Head of caudate nucleus (tissue), 42 donors: ENCODE measurements around the gene TRAF7.
A peak's percentile ranks its signal among the peaks of the same experiment; 100 is the strongest.

ENCODE experiments used
- DNase-seq, 42 donors: peaks; one replicate each; pipeline versions ENCODE4 v3.0.0 to v3.0.0-alpha.2; 2020 to 2021; ENCODE audit warnings: mixed read lengths in 7 of 42
- intact Hi-C: fragments of 100-400 bp; cut with DNase I; formaldehyde crosslinking; loops from one replicate; pipeline ENCODE4 v1.15.0; 2022

Gene TRAF7

DNA sequence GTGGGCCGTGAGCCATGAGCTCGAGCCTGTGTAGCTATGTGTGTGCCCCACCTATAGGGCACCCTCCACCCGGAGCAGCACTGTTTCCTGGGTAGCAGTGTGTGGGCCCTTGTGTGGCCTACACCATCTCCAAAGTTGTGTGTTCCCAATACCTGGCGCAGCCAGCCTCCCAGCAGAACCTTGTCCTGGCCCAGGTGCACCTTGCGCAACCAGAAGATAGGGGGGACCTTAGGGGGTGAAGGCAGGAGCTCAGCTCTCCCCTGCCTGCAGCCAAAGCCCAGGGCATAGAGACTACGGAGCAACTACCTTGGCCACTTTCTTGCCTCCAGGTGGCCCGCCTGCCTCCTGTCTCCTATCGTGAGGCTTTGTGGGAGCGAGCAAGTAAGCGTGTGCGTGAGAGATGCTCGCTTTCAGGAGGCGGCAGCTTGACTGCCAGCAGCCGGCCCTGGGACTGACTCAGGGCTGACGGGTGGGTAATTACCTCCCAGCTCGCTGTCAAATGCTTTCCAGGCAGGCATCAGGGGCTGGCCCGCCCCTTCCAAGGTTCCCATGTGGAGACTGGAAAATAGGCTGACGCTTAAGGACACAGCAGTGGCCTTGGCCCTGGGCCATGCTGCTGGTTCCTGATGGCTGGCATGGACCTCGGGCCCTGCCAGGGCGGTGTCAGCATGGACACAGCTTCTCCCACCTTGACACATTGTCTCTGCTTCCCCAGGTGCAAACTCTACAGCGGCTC lies 19.0 kb downstream of the TRAF7 start:
- peak in 41 of 42 donors; percentile 29 to 92 (median 71) for DNase-seq

DNA sequence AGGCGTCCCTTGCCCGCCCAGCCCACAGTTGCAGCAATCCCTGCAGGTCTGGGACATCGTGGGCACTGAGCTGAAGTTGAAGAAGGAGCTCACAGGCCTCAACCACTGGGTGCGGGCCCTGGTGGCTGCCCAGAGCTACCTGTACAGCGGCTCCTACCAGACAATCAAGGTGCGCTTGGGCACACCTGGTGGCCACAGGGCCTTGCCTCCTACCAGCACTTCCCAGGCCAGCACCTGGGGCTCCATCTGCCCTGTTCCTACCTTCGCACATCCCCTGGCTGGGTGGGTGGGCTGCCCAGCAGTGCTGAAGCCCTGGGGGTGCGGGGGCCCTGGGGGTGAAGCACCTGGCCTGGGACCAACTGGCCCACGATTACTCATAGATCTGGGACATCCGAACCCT lies 19.9 kb downstream of the TRAF7 start:
- intact Hi-C loops, result no loop called here
- no peak for DNase-seq

More for the DNA sequence above, 19.0 kb downstream of the TRAF7 start:
- intact Hi-C loops, result no loop called here

DNA sequence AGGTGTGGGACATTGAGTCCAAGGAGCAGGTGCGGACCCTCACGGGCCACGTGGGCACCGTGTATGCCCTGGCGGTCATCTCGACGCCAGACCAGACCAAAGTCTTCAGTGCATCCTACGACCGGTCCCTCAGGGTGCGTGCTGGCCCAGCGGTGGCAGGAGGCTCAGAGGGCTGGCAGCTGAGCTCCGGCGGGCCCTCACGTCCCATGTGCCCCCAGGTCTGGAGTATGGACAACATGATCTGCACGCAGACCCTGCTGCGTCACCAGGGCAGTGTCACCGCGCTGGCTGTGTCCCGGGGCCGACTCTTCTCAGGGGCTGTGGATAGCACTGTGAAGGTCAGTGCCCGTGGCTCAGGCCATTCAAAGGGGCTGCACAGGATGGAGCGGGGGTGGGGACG lies 20.5 kb downstream of the TRAF7 start:
- intact Hi-C loops, result no loop called here
- no peak for DNase-seq

DNA sequence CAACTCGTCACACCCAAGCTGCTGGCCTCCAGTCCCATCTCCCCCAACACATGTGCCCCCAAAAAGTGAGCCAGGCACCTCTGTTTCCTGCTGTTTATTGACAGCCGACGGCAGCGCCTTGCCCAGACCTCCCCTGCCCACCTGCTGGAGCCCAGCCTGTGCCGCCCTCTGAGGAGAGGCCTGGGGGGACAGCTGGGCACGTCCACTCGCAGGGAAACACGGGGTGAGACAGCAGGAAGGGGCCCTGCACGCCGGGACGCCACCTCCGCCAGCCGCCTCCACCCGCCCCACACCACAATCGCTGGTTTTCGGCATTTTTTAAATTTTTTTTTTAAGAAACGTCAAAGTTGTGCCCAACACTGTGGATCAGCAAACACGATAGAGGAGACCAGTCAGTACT lies 21.5 kb downstream of the TRAF7 start:
- DNase-seq, result no peak
- intact Hi-C loops, result no loop called here

DNA sequence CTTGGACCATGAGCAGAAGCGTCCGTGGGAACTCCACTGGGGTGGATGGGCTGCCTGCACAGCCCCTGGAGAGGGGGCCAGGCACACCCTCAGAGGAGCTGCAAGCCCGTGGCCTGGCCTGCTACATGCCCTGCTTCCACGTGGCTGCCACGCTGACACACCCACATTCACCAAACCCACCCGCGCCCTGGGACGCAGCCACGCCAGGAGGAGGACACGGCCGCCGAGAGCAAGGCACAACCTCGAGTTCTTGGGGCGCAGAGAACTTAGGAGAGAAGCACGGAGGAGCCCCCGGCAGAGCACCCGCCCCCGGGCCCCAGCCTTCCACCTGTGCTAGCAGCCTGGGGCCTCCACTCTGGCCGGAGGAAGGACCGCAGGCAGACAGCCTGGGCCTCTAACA lies 22.0 kb downstream of the TRAF7 start:
- DNase-seq, result no peak
- intact Hi-C loops, result no loop called here

DNA sequence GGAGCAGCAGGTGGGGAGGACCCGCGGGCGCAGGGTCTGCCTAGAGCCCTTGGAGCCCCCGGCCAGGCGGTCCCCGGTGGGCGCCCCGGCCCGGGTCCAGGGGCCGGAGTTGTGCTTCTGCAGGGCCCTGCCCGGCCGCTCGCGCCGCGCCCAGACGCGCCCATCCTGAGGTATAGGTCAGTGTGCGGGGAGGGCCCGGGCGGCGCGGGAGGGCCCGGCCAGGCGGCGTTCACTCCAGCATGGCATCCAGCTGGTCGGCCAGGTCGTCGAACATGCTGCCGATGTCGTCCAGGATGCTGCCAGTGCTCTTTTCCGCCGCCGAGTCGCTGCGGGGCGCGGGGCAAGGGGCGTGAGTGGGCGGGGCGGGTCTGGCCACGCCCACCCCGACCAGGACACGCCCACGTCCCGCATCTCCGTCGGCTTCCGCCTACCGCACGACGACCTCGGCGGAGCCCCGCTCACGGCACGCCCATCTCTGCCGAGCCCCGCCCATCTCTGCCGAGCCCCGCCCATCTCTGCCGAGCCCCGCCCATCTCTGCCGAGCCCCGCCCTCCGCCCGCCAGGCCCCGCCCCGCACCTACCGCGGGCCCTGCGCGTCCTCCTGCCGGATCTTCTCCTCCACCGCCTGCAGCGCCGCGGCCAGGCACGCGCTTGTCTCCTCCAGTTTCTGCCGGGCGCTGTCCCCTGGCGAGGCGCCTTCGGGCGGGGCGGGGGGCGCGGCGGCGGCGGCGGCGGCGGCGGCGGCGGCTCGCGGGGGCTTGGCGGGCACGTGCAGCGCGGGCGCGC lies 22.9 kb downstream of the TRAF7 start:
- intact Hi-C loops, result no loop called here
- peak in 29 of 42 donors; percentile 17 to 71 (median 48) for DNase-seq

DNA sequence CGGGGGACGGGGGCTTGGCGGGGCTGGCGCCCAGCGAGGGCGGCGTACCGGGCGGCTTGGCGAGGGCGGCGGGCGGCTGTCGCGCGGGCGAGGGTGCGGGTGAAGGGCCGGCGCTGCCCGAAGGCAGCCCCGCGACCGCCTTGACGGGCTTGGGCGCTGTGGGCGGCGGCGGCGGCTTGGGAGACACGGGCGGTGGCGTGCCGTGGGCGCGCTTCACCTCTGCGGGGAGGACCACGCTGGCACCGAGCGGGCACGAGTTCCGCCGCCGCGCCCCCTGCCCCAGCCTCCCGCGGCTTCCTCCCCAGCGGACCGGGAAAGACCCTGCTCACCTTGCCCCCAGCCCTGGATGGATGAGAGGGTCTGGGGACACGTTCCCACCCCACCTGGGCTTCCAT lies 23.5 kb downstream of the TRAF7 start:
- intact Hi-C loops, result no loop called here

DNA sequence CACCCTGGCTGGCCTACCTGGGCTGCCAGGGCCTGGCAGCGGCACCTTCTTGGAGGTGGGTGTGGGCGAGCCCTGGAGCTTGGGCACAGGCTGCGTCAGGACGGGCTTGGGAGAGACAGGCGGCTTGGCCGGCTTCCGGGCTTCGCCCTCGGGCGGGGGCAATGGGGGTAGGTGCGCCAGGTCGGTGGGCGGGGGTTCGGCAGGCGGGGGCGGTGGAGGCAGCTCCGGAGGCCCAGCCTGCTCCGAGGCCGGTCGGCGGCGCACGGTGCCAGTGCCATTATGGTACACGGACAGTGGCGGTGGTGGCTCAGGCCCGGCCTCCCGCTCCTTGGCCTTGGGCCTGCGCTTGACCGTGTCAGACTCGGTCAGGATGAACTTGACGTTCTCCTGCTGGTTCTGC lies 24.0 kb downstream of the TRAF7 start:
- no peak for DNase-seq

More for the DNA sequence above, 23.5 kb downstream of the TRAF7 start:
- no peak for DNase-seq

DNA sequence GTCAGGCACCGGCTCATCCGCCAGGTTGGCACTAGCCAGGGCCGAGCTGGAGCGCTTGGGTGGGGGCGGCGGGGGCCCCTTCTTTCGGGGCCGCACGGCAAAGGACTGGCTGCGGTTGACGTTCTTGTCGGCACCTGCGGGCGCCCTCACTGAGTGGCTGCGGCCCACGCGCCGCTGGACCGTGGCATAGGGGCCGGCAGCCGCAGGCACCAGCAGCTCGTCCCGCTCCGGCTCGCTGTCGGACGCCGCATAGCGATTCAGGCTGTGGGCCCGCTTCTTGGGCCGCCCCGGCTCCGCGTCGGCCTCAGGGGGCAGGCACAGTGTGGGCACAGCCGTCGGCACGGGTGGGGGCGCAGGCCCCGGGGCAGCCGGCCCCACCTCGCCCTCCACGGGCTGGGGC lies 24.9 kb downstream of the TRAF7 start:
- intact Hi-C loops, result no loop called here
- DNase-seq, result no peak

More for the DNA sequence above, 24.0 kb downstream of the TRAF7 start:
- intact Hi-C loops, result no loop called here

DNA sequence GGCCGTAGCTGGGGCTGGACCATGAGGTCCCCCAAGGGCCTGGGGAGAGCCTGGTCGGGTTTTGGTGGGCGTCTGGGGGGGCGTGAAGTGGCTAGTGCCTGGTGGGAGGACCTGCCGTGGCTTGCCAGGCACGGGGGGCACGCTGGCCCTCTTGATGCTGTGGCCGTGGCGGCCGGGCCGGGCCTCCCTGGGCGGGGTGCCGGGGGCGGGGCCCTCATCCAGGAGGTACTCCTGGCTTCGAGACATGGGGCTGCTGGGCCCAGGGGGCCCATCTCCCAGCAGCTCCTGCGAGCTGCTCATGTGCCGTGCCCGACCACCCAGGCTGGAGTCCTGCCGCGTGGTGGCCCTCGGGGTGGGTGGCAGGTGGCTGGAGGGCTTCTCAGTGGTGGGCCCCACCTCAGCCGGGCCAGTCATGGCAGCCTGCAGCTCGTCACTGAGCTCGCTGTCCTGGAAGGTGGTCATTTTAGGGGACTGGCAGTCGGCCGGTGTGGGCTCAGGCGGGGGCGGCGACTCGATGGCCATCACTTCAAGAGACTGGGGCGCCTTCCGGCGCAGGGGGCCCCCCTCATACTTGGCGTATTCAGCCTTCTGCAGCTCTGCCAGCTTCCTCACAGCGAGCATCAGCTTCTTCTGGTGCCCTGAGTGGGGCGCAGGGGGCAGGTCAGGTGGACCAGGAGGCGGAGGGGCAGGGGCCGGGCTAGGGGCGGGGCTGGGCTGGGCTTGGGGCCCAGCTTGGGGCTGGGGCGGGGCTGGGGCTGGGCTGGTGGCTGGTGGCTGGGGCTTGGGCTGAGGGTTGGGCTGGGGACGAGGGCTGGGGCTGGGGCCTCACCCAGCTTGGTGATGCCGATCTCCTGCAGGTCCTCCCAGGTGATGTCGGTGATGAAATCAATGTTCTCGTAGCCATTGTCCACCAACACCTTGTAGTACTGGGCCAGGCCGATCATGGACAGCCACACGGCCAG lies 25.7 kb downstream of the TRAF7 start:
- DNase-seq, result no peak
- intact Hi-C loops, result no loop called here

DNA sequence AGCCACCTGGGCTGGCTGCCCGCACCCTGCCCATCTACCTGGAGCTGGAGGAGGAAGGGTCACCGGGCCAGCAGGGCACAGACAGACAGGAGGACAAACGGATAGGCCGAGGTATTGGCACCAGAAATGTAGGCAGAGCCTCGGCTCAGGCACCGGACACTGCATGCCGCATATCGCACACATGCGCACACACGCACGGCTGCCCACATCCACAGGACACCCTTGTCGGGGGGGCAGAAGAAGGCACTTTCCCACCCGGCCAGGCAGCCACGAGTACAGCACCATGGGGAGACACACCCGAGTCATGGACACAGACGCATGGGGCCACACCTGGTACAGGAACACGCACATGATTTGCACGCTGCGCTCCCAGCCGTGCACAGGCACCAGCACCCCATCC lies 26.4 kb downstream of the TRAF7 start:
- DNase-seq, result no peak
- intact Hi-C loops, result no loop called here

DNA sequence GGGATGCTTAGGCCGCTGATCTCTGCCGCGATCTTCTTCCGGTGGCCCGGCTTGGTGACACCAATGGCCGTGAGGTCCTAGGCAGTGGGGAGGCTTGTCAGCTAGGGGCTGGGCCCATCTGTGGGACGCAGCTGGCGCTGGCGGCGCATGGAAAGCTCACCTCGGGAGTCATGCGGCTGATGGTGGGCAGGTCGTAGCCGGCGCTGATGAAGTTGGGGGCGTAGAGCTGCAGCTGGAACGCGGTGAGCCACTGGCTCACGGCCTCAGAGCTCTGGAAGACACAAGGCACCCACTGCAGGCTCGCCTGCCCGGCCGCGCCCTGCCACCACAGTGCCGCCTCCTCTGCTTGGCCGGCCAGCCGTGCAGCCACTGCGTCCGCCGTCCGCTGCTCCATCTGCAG lies 28.1 kb downstream of the TRAF7 start:
- intact Hi-C loops, result no loop called here
- DNase-seq, result peak in 31 of 42 donors; percentile 25 to 78 (median 57)

DNA sequence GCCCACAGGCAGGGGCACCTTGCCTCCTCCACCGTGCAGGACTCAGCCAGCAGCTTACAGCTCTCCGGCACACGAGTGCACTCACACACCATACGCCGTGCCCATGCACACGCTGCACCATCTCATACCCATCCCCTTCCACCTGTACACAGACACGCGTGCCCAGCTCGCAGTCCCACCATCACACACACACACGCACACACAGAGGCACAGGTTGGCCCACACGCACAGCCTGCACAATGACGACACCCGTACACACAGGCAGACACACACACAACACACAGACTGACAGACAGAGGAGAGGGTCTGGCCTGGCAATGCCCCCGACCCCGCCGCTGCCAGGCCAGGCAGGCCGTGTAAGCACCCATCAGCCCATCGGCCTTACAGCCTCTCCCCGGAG lies 28.8 kb downstream of the TRAF7 start:
- intact Hi-C loops, result no loop called here
- DNase-seq, result no peak

DNA sequence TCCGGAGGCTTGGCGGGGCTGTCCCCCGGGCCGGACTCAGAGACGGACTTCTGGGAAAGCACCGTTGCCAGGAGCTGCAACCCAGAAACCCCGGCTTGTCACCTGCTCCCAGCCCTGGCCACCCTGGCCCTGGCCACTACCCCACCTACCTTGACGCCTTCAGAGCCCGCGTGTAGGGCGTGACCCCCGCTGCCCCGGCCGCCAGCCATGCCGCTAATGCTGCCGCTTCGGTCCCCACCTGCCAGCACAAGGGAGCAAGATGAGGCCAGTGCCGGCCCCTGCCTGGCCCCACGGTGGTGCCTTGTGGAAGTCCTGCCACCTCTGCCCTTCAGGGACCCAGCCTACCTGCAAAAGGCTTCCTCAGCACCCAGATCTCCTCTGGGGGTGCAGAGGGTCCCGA lies 29.4 kb downstream of the TRAF7 start:
- intact Hi-C loops, result no loop called here
- peak in 1 of 42 donors; percentile 3 for DNase-seq

DNA sequence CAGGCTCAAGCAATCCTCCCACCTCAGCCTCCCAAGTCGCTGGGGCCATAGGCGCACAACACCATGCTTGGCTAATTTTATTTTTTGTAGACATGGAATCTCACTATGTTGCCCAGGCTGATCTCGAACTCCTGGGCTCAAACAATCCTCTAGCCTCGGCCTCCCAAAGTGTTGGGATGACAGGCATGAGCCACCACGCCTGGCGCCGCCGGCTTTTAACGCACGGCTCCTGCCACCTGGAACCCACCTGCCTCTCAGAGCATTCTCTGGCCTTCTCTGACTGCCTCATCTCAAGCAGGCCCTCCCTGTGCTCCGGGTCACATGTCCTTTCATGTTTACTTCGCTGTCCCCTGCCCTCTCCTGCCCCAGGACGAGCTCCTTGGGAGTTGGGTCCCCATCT lies 30.5 kb downstream of the TRAF7 start:
- intact Hi-C loops, result no loop called here
- DNase-seq, result no peak

DNA sequence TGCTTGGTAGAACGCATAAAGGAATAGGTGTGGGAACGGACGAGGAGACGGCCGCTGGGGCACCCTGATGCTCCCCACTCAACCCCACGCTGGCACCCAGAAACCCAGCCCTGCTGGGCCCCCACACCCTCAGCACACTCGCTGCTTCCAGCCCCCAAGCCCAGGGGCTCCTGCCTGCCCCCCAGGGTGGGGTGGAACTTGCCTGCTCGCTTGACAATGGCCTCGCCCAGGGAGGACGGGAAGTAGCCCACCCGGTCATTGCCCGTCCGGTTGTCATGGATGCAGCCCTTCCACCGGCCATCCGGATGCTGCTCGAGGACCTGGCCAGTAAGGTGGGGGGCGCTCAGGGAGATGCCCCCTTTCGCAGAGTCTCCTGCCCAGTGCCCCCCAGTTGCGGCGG lies 30.9 kb downstream of the TRAF7 start:
- intact Hi-C loops, result no loop called here
- no peak for DNase-seq

DNA sequence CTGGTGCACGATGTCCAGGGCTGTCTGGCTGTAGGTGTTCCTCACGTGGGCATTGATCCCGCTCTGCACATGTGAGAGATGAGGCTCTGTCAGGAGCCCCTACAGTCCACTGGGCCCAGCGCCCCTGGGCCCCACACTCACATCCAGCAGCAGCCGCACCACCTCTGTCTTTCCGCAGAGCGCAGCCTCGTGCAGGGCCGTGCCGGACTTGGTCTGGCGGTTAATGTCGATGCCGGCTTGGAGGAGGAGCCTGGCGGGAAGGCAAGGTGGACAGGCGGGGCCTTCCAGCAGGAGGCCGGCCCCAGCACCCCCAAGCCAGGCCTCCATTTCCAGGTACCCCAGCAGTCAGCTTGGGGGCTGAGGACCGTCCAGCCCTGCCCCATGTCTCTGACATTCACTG lies 31.6 kb downstream of the TRAF7 start:
- DNase-seq, result no peak

DNA sequence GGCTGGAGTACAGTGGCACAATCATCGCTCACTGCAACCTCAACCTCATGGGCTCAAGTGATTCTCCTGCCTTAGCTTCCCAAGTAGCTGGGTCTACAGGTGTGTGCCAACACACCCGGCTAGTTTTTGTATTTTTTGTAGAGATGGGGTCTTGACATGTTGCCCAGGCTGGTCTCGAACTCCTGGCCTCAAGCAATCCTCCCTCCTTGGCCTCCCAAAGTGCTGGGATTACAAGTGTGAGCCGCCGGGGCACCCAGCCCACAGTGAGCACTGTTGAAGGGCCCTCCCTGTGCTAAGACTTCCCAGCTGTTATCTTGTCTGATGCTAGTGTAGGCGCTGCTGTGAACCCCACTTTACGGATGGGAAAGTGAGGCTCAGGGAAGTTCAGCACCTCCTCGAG lies 32.8 kb downstream of the TRAF7 start:
- intact Hi-C loops, result no loop called here
- no peak for DNase-seq

More for the DNA sequence above, 31.6 kb downstream of the TRAF7 start:
- intact Hi-C loops, result no loop called here

DNA sequence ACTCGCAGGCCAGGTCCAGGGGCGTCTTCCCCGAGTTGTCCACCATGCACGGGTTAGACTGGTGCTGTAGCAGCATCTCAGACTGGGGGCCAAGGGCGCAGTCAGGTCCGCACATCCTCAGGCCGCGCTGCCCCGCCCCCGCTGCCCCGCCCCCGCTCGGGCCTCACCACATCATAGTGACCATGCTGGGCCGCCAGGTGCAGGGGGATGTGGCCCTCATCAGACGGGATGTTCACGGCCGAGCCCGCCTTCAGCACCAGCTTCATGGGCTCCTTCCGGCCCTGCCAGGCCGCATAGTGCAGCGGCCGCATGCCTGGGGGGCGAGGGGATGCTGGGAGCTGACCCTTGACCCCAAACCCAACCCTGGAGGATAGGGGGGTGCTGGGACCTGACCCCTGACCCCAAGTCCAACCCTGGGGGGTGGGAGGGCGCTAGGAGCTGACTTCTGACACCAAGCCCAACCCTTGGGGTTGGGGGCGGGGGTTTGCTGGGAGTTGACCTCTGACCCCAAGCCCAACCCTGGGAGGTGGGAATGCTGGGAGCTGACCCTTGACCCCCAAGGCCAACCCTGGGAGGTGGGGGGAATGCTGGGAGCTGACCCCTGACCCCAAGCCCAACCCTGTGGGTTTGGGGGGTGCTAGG lies 33.8 kb downstream of the TRAF7 start:
- intact Hi-C loops, result no loop called here
- DNase-seq, result no peak
